Measurements from ENCODE around the gene FLVCR2. TPM values are rescaled to one million over a fixed set of nuclear protein-coding genes. Genes with fewer than 3 reads are reported as not detected.

FLVCR2 gene
- total and polyA plus RNA-seq, 2 donors (not counting 1 experiment from before 2014, with no cell fraction given), result 0.31 to 1.6 TPM

- intact Hi-C loops (cut with micrococcal nuclease), result no loop called here
- H3K27me3 ChIP-seq (replicated peaks in 1 of 4; ENCODE audit: control extremely low read depth in 1 of 4, control insufficient read depth in 3 of 4, insufficient read depth in 4 of 4, low read length in 3 of 4), result no peaks in the 10 kb centered on the region
- no peak for ATAC-seq (ENCODE audit: low read depth)
- H3K4me3 Mint-ChIP-seq, result no peak overlapping the region
- no peaks in the 10 kb centered on the region for H3K27me3 Mint-ChIP-seq
- no peak overlapping the region for H2AFZ ChIP-seq (ENCODE audit: insufficient read depth, low read depth, low read length, poor library complexity, severe bottlenecking)
- POLR2A ChIA-PET, result no interaction called here
- no peak for DNase-seq
- no peak overlapping the region for H3K27ac ChIP-seq (ENCODE audit: low read length in 2 of 2)
- no peaks in the 10 kb centered on the region for H3K9me3 ChIP-seq (ENCODE audit: control extremely low read depth in 1 of 3, control insufficient read depth in 2 of 3, insufficient read depth in 1 of 3, low read length in 2 of 3)
- H3K4me2 ChIP-seq (replicated peaks; ENCODE audit: low read depth, low read length, poor library complexity, severe bottlenecking), result no peak overlapping the region
- H3K4me1 ChIP-seq (ENCODE audit: control insufficient read depth in 2 of 2, insufficient read depth in 2 of 2, low read length in 2 of 2), result peaks cover 6 to 12% of the 10 kb centered on the region in 2 donors
- H3K9ac ChIP-seq (ENCODE audit: low read length), result no peak overlapping the region
- peaks cover 21% of the 10 kb centered on the region for H3K79me2 ChIP-seq (ENCODE audit: control insufficient read depth, insufficient read depth, low read length)
- H3K36me3 ChIP-seq (replicated peaks in 1 of 2; ENCODE audit: control extremely low read depth in 1 of 2, control insufficient read depth in 1 of 2, extremely low read depth in 1 of 2, insufficient read depth in 2 of 2, low read length in 1 of 2), result peaks cover 0 to 12% of the 10 kb centered on the region in 2 experiments
- H3K9me3 Mint-ChIP-seq (ENCODE audit: insufficient read depth), result no peaks in the 10 kb centered on the region
- H3K4me1 Mint-ChIP-seq, result peaks cover 25% of the 10 kb centered on the region
- CTCF ChIA-PET, result interaction anchor here (1.0 to 3.6 kb wide), 2 partner anchors 9 to 13 kb away, joined by 3 to 17 read pairs; no protein-coding TSS in a partner anchor
- H3K27ac Mint-ChIP-seq, result no peak overlapping the region
- no peak overlapping the region for H3K4me3 ChIP-seq (ENCODE audit: control extremely low read depth in 1 of 5, extremely low read depth in 1 of 5, insufficient read depth in 1 of 5, low read depth in 2 of 5, low read length in 4 of 5)
- no peak for TF ChIP-seq CTCF (IDR thresholded peaks at IDR 0.05)
- TF ChIP-seq EZH2 (IDR thresholded peaks at IDR 0.05; ENCODE audit: borderline replicate concordance, insufficient read depth, low read depth, low read length, poor library complexity, severe bottlenecking), result no peak
- H4K20me1 ChIP-seq (ENCODE audit: control insufficient read depth, insufficient read depth, low read length, poor library complexity, severe bottlenecking), result no peaks in the 10 kb centered on the region
- 75% methylated on average over 4 of the region's 7 CpGs for WGBS (ENCODE audit: insufficient coverage)
These were observed 27.4 kb upstream of the FLVCR2 start for GRCh38 chr14:75551021-75551420.

- Histone ChIP-seq H3K79me2 (ENCODE audit: control insufficient read depth, insufficient read depth, low read length) (peaks cover 5% of the 10 kb centered on the region), H3K27me3 (replicated peaks in 1 of 4; ENCODE audit: control extremely low read depth in 1 of 4, control insufficient read depth in 3 of 4, insufficient read depth in 4 of 4, low read length in 3 of 4) (no peaks in the 10 kb centered on the region), H3K9ac (ENCODE audit: low read length) (no peak overlapping the region), H4K20me1 (ENCODE audit: control insufficient read depth, insufficient read depth, low read length, poor library complexity, severe bottlenecking) (no peaks in the 10 kb centered on the region), H2AFZ (ENCODE audit: insufficient read depth, low read depth, low read length, poor library complexity, severe bottlenecking) (no peak overlapping the region), H3K27ac (ENCODE audit: low read length in 2 of 2) (no peak overlapping the region), H3K4me1 (ENCODE audit: control insufficient read depth in 2 of 2, insufficient read depth in 2 of 2, low read length in 2 of 2) (peaks cover 6 to 12% of the 10 kb centered on the region in 2 donors), H3K36me3 (replicated peaks in 1 of 2; ENCODE audit: control extremely low read depth in 1 of 2, control insufficient read depth in 1 of 2, extremely low read depth in 1 of 2, insufficient read depth in 2 of 2, low read length in 1 of 2) (peaks cover 0 to 1% of the 10 kb centered on the region in 2 experiments), H3K9me3 (ENCODE audit: control extremely low read depth in 1 of 3, control insufficient read depth in 2 of 3, insufficient read depth in 1 of 3, low read length in 2 of 3) (peaks cover 0 to 7% (median 5%) of the 10 kb centered on the region in 3 donors), H3K4me3 (ENCODE audit: control extremely low read depth in 1 of 5, extremely low read depth in 1 of 5, insufficient read depth in 1 of 5, low read depth in 2 of 5, low read length in 4 of 5) (no peak overlapping the region), H3K4me2 (replicated peaks; ENCODE audit: low read depth, low read length, poor library complexity, severe bottlenecking) (no peak overlapping the region)
- Mint-ChIP-seq H3K4me3 (no peak overlapping the region), H3K27me3 (no peaks in the 10 kb centered on the region), H3K27ac (no peak overlapping the region), H3K4me1 (peaks cover 22% of the 10 kb centered on the region), H3K9me3 (ENCODE audit: insufficient read depth) (no peaks in the 10 kb centered on the region)
- ChIA-PET POLR2A (no interaction called here), CTCF (interaction anchor here (0.9 to 2.2 kb wide), 5 partner anchors 8 to 103 kb away, joined by 3 to 15 read pairs (median 6); no protein-coding TSS in a partner anchor)
- TF ChIP-seq EZH2 (IDR thresholded peaks at IDR 0.05; ENCODE audit: borderline replicate concordance, insufficient read depth, low read depth, low read length, poor library complexity, severe bottlenecking) (no peak), CTCF (IDR thresholded peaks at IDR 0.05) (no peak)
- ATAC-seq (ENCODE audit: low read depth) (no peak), DNase-seq (no peak)
- intact Hi-C loops (cut with micrococcal nuclease), result no loop called here
- WGBS (ENCODE audit: insufficient coverage), result 80% methylated on average over 2 of the region's 6 CpGs
These were observed 25.3 kb upstream of the FLVCR2 start for GRCh38 chr14:75553157-75553556.
